Neural cell (in vitro differentiated cells): ENCODE data around the gene TXNDC11. TPM values are rescaled to one million over a fixed set of nuclear protein-coding genes. Genes with fewer than 3 reads are reported as not detected.

Source experiments
- H2AFZ ChIP-seq: fragments of 200-600, 300-800 bp; sonication (generic), shearing (Covaris generic); 2 replicates; pipeline ENCODE4 v1.6.0; 2014; ENCODE audit warnings: low read depth, mild to moderate bottlenecking, antibody characterized with exemption, low read length, moderate library complexity
- H3F3A ChIP-seq: fragments of 200-600 bp; shearing (Covaris generic); 2 replicates; pipeline ENCODE4 v1.6.1; 2016; ENCODE audit warnings: mild to moderate bottlenecking, moderate library complexity, mixed read lengths, antibody characterized with exemption, low read length; ENCODE audit not compliant: insufficient read depth, poor library complexity, severe bottlenecking
- H3K27ac ChIP-seq: fragments of 200-600, 300-800 bp; sonication (generic), shearing (Covaris generic); 2 replicates; pipeline ENCODE4 v1.5.1; 2014; ENCODE audit warnings: mild to moderate bottlenecking, low read length, moderate library complexity
- H3K27me3 ChIP-seq: fragments of 300-800, 200-600 bp; sonication (generic), shearing (Covaris generic); 2 replicates; pipeline ENCODE4 v1.6.0; 2014; ENCODE audit warnings: mild to moderate bottlenecking, low read depth, low read length, moderate library complexity; ENCODE audit not compliant: insufficient read depth
- H3K36me3 ChIP-seq: fragments of 300-800, 200-600 bp; sonication (generic), shearing (Covaris generic); 2 replicates; pipeline ENCODE4 v1.5.1; 2014; ENCODE audit warnings: mild to moderate bottlenecking, antibody characterized with exemption, low read length, moderate library complexity; ENCODE audit not compliant: insufficient read depth
- H3K4me2 ChIP-seq: fragments of 300-800, 200-600 bp; sonication (generic), shearing (Covaris generic); 2 replicates; pipeline ENCODE4 v1.6.0; 2014; ENCODE audit warnings: mild to moderate bottlenecking, low read length
- H3K4me3 ChIP-seq: fragments of 300-800, 200-600 bp; sonication (generic), shearing (Covaris generic); 2 replicates; pipeline ENCODE4 v1.5.1; 2014; ENCODE audit warnings: mild to moderate bottlenecking, low read length, moderate library complexity
- H3K79me2 ChIP-seq: fragments of 200-600 bp; shearing (Covaris generic); replicated peaks from 2 replicates; pipeline ENCODE4 v1.6.0; 2014; ENCODE audit warnings: mild to moderate bottlenecking, low read length, moderate library complexity; ENCODE audit not compliant: insufficient read depth
- H3K9ac ChIP-seq: fragments of 300-800, 200-600 bp; sonication (generic), shearing (Covaris generic); 2 replicates; pipeline ENCODE4 v1.6.1; 2016; ENCODE audit warnings: mild to moderate bottlenecking, low read length, mixed read lengths
- H3K9me2 ChIP-seq: fragments of 200-600 bp; shearing (Covaris generic); 2 replicates; pipeline ENCODE4 v1.6.1; 2016; ENCODE audit warnings: mild to moderate bottlenecking, low read length, mixed read lengths; ENCODE audit not compliant: insufficient read depth
- H3K9me3 ChIP-seq: fragments of 200-600, 300-800 bp; sonication (generic), shearing (Covaris generic); 2 replicates; pipeline ENCODE4 v1.6.1; 2016; ENCODE audit warnings: mild to moderate bottlenecking, mixed run types, low read length, moderate library complexity, mixed read lengths
- H4K20me1 ChIP-seq: fragments of 200-600 bp; shearing (Covaris generic); 2 replicates; pipeline ENCODE4 v1.6.1; 2016; ENCODE audit warnings: mild to moderate bottlenecking, mixed run types; ENCODE audit not compliant: insufficient read depth
- CTCF ChIP-seq: fragments of 450-650 bp; IDR thresholded peaks from 2 replicates; pipeline ENCODE4 v1.5.1; 2014; ENCODE audit warnings: antibody characterized with exemption, mild to moderate bottlenecking, moderate library complexity; ENCODE audit not compliant: poor library complexity, severe bottlenecking
- EP300 ChIP-seq: fragments of 450-650 bp; conservative IDR thresholded peaks from 2 replicates; pipeline ENCODE4 v1.6.1; 2014; ENCODE audit warnings: antibody characterized with exemption, mild to moderate bottlenecking, moderate library complexity; ENCODE audit not compliant: poor library complexity, severe bottlenecking
- EZH2 ChIP-seq: fragments of 200-600, 300-800 bp; shearing (Covaris generic), sonication (generic); IDR thresholded peaks from 2 replicates; pipeline ENCODE4 v1.6.1; 2014; ENCODE audit warnings: antibody characterized with exemption, low read length, borderline replicate concordance, mild to moderate bottlenecking; ENCODE audit not compliant: insufficient read depth, poor library complexity, severe bottlenecking
- MXI1 ChIP-seq: fragments of 450-650 bp; conservative IDR thresholded peaks from 2 replicates; pipeline ENCODE4 v1.6.1; 2014; ENCODE audit warnings: antibody characterized with exemption, mild to moderate bottlenecking; ENCODE audit not compliant: poor library complexity, severe bottlenecking
- POLR2AphosphoS5 ChIP-seq: IDR thresholded peaks from 2 replicates; pipeline ENCODE4 v1.6.1; 2012
- RAD21 ChIP-seq: fragments of 450-650 bp; conservative IDR thresholded peaks from 2 replicates; pipeline ENCODE4 v1.6.1; 2014; ENCODE audit warnings: antibody characterized with exemption, mild to moderate bottlenecking, moderate library complexity
- REST ChIP-seq: IDR thresholded peaks from 2 replicates; pipeline ENCODE4 v1.6.1; 2012; ENCODE audit warnings: borderline replicate concordance
- SMC3 ChIP-seq: fragments of 450-650 bp; conservative IDR thresholded peaks from 2 replicates; pipeline ENCODE4 v1.6.1; 2014; ENCODE audit warnings: antibody characterized with exemption, mild to moderate bottlenecking, moderate library complexity; ENCODE audit not compliant: poor library complexity
- TAF1 ChIP-seq: IDR thresholded peaks from 2 replicates; pipeline ENCODE4 v1.6.1; 2012; ENCODE audit warnings: low read depth
- polyA plus RNA-seq: library from polyadenylated mRNA; depleted of rRNA; stranded (reverse); fragments of >200 nt; gene quantifications from 2 replicates; pipeline ENCODE4 v1.2.3, GENCODE V29; 2014

TXNDC11 gene
- polyA plus RNA-seq, 1 donor from 2014 or later = 10.9 TPM

- Histone ChIP-seq H3F3A (no peaks in the 10 kb centered on the region), H3K36me3 (peaks cover 4% of the 10 kb centered on the region), H3K9me2 (no peaks in the 10 kb centered on the region), H3K4me3 (no peak overlapping the region), H3K4me2 (no peak overlapping the region), H4K20me1 (no peaks in the 10 kb centered on the region), H3K27ac (no peak overlapping the region), H2AFZ (no peak overlapping the region), H3K27me3 (no peaks in the 10 kb centered on the region), H3K79me2 (no peaks in the 10 kb centered on the region), H3K9ac (no peak overlapping the region), H3K9me3 (no peaks in the 10 kb centered on the region)
- TF ChIP-seq SMC3 = no peak
- TF ChIP-seq REST = no peak
- TF ChIP-seq TAF1 = no peak
- no peak for TF ChIP-seq MXI1
- TF ChIP-seq POLR2AphosphoS5 = no peak
- no peak for TF ChIP-seq CTCF
- TF ChIP-seq EZH2 = no peak
- TF ChIP-seq RAD21 = no peak
- TF ChIP-seq EP300 = no peak
Observed at GRCh38 chr16:11731222-11731621, 11.4 kb downstream of the TXNDC11 start.

- Histone ChIP-seq H2AFZ (no peak overlapping the region), H3K4me2 (no peak overlapping the region), H3K9ac (no peak overlapping the region), H3K79me2 (no peaks in the 10 kb centered on the region), H3K9me2 (no peaks in the 10 kb centered on the region), H4K20me1 (no peaks in the 10 kb centered on the region), H3K4me3 (no peak overlapping the region), H3K36me3 (no peaks in the 10 kb centered on the region), H3K9me3 (no peaks in the 10 kb centered on the region), H3K27me3 (no peaks in the 10 kb centered on the region), H3K27ac (no peak overlapping the region), H3F3A (no peaks in the 10 kb centered on the region)
- TF ChIP-seq EP300 = no peak
- TF ChIP-seq EZH2 = no peak
- TF ChIP-seq CTCF = no peak
- TF ChIP-seq REST = no peak
- no peak for TF ChIP-seq SMC3
- TF ChIP-seq POLR2AphosphoS5 = no peak
- TF ChIP-seq RAD21 = no peak
- TF ChIP-seq TAF1 = no peak
- no peak for TF ChIP-seq MXI1
Observed at GRCh38 chr16:11729787-11730186, 12.9 kb downstream of the TXNDC11 start.
